SKM-1 (cell line): ENCODE data around the gene SPG7.
A peak's percentile ranks its signal among the peaks of the same experiment; 100 is the strongest.

Experiments used
- DNase-seq: peaks from one replicate; lab custom pipeline; 2025; ENCODE audit not compliant: unreplicated experiment; lab: John Stamatoyannopoulos, UW

Gene SPG7

DNA sequence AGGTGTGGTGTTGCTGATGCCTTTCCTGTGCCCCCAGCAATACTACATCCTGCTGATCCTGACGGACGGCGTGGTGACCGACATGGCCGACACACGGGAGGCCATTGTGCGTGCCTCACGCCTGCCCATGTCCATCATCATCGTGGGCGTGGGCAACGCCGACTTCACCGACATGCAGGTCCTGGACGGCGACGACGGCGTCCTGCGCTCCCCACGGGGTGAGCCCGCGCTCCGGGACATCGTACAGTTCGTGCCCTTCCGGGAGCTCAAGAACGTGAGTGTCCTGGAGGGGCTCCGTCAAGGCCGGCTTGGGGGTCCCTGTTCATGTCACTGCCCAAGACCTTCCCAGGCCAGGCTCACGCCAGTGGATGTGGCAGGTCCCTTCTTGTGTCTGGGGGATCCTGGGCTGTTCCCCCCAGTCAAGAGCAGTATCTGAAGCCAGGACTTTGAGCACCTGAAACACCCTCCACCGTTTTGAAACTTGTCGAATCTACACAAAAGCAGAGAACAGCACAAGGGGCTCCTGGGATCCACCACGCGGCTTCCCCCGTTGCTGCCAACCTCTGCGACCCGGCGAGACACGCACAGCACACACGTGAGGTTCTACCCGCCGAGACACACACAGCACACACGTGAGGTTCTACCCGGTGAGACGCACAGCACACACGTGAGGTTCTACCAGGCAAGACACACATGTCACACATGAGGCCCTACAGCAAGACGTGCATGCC, 87.3 kb downstream of the SPG7 start:
- DNase-seq = no peak

DNA sequence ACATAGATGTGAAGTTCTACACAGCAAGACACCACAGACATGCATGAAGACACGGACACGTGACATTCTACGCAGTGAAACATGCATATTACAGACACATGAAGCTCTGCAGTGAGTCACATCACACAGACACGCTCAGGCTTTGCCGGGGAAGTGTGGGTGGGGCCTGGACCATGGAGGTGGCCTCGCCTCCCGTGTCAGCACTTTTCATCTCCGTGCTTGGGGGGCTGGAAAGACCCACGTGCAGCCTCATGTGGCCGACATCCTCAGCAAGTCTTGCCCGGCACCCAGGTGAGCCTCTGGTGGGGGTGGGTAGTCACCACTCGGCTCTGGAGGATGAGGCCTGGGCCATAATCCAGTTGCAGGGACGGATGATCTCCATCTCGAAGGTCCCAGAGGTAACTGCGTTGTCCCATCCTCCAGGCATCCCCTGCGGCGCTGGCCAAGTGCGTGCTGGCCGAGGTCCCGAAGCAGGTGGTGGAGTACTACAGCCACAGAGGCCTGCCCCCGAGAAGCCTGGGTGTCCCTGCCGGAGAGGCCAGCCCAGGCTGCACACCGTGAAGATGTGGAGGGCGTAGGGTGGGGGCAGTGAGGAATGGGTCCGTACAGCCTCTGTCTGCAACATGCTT, 88.0 kb downstream of the SPG7 start:
- no peak for DNase-seq

DNA sequence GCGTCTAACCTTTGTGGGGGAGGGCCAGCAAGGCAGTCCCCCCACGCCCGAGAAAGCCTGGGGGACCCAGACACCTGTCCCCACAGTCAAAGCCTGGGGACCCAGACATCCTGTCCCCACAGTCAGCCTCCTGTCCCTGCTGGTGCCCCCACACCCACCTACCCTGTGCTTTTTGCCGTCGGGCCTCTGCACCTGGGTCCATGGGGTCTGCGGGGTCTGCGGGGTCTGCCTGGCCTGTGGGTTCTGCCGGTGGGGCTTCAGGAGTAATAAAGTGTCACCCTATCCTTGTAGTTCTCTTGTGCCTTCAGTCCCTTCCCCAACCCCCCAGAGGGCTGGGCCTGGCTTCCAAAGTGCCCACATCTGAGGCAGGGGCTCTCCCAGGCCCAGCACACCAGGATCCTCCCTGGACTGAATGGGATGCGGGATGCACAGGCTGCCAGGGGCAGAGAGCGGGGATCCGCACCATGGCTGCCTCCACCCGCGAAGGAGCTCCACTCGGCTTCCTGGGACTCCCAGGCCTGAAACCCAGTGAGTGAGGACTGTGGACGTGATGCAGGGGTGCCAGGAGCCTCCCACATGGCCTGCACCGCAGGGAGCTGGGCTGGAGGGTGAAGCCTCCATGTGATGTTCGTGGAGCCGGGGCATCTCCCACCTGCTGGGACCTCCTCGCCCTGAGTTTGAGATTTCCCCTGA, 88.9 kb downstream of the SPG7 start:
- DNase-seq = no peak

DNA sequence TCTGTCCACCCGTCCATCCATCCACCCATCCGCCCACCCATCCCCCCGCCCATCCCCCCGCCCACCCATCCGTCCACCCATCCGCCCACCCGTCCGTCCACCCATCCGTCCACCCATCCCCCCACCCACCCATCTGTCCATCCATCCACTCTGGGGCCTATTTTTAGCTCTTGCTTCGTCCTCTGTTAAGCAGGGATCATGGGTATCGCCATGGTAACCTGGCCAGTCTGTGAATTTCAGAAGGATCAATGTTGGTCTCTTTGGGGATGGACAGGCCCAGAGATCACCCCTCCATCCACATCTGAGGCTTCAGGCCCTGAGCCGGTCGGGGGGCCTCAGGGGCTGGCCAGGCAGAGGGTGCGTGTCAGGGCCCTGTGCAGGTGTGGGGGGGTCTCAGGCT, 90.0 kb downstream of the SPG7 start:
- DNase-seq = no peak

DNA sequence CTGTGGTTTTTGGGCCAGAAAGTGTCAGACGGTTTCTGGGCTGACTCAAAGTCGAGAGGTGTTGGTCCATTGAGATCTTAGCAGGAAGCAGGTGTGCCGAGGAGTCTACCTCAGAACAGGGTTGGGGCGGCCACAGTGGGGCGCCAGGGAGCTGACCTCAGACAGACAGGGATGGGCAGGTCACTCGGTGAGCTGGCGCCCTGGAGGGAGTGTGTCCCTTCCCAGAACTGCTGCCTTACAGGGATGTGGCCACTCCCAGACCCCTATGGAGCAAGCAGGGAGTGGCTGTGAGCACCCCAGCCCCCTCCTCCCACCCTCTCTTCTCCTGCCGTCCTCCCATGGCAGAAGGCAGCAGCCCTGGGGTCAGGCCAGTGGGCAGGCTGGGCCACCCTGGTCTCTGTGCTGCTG, 91.3 kb downstream of the SPG7 start:
- DNase-seq = peak; percentile 29

DNA sequence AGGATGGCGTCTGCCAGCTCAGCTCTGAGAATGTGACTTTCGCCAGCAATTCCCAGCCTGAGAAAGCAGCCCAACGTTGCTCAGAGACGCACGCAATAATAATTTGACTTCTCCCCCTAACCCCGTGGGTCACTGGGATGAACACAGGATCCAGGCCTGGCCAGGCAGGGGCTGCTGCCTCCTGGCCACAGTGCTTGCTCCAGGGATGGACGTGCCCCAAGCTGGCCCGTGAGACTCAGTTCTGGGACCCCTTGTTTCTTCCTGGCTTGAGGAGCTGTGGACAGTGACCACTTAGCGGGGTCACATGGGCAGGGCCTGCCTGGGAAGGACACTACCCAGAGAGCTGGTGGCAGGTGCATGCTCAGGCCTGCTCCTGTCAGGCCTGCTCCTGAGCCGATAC, 91.7 kb downstream of the SPG7 start:
- no peak for DNase-seq

DNA sequence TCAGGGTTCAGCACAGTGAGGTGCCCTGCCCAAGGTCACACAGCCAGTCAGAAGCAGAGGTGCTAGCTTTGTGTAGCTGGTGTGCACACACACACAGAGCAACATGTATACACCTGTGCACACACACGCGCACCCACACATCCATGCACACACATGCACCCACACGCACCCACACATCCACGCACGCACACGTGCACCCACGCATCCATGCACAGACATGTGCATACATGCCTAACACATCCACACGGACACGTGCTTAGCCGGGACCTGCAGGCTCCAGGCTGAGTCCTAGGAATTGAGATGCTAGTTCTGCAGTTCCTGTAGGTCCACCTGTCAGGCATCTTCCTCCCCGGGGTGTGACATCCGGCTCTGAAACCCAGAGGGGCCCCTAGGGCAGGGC, 92.2 kb downstream of the SPG7 start:
- DNase-seq = no peak

DNA sequence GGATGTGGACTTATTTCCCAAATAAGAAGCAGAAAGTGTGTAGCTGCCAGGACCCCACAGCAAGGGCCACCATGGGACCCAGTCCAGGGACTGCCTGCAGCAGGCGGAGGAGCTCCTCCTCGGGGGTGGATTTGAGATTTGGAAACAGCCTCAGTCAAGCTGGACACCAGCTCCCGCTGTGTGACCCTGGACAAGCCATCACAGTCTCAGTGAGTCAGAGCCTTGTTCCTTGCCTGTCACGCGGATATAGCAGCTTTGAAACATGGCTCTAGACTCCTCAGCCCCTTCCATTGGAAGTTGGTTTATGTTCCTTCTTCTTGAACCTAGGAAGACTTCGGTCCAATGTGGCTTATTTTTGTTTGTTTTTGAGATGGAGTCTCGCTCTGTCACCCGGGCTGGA, 92.8 kb downstream of the SPG7 start:
- DNase-seq = no peak

DNA sequence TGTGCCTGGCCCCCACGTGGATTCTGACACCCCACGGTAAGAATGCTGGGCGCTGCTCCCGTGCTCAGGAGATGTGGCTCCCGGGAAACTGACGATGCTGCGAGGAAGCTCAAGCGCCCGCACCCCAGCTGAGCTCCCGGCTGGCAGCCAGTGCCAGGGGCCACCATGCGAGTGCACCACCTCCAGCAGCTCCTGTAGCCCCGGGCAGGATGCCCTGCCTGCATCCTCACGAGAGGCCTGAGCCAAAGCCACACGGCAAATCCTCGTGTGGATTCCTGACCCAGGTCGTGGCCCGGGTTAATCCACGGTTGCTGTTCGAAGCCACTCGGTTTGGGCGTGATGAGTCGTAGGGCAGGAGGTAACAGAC, 93.7 kb downstream of the SPG7 start:
- DNase-seq = no peak

DNA sequence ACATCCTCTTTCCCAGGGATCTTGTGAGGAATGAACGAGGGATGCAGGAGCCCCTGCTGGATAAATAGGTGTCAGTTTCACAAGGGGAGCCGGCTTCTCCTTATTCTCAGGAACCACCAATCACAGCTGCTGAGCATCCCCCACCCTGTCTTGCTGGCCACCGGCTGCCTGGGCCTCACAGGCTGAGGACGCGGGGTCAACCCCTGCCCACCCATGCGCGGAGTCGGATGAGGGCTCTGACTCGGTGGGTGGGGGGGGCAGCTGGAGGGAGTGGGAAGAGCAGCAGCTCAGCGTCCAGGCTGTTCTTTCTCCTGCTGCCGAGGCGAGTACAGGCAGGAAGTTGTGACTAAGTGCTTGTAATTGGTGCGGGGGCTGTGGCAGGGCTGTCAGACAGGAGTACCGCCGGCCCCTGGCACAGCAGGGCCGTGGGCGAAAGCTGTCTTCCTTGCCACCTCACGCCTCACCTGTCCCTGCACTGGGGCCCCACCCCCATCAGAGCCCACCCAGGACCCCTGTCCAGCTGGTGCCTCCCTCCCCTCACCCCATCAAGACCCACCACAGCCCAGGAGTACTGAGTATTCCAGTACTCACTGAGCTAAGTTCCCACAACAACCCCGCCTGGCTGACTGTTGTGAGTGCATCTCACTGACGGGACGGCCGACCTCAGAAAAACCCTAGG, 94.2 kb downstream of the SPG7 start:
- DNase-seq = peak; percentile 51

DNA sequence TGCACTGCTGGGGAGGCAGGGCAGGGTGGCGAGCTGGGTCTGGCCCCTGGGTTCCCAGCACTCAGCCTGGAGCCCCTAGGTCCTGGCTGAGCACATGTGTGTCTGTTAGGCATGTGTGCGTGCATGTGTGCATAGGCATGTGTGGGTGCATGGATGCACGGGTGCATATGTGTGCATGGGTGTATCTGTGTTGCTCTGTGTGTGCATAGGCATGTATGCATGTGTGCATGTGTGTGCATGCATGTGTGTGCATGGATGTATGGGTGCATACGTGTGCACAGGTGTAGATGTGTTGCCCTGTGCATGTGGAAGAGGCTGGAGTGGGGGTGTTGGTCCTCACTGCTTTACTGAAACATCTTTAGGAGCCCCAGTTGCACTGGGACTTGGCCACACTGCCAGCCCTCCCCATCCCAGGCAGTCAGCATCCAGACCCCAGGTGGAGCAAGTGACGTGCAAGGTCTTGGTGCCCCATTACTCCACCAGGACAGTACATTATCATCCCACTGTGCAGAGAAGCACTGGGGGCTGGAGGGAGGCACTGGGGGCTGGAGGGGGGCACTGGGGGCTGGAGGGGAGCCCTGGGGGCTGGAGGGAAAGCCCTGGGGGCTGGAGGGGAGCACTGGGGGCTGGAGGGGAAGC, 94.9 kb downstream of the SPG7 start:
- no peak for DNase-seq

DNA sequence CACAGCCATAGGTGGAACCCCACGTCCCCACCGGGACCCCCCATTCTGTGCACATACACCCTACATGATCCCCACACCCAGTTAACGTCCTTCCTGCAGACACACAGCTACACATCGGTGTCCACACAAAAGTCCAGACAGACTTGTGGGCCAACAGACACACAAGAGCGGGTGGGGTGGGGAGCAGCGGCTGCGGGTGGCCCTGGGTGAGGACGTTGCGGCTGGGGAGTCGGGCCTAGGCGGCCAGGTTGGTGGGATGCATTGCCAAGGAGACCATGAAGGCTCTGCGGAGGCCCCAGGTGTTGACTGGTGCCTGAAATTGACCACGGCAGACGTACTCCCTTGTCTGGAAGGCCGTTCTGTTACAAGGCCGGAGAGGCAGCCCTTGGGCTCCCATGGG, 96.6 kb downstream of the SPG7 start:
- no peak for DNase-seq

DNA sequence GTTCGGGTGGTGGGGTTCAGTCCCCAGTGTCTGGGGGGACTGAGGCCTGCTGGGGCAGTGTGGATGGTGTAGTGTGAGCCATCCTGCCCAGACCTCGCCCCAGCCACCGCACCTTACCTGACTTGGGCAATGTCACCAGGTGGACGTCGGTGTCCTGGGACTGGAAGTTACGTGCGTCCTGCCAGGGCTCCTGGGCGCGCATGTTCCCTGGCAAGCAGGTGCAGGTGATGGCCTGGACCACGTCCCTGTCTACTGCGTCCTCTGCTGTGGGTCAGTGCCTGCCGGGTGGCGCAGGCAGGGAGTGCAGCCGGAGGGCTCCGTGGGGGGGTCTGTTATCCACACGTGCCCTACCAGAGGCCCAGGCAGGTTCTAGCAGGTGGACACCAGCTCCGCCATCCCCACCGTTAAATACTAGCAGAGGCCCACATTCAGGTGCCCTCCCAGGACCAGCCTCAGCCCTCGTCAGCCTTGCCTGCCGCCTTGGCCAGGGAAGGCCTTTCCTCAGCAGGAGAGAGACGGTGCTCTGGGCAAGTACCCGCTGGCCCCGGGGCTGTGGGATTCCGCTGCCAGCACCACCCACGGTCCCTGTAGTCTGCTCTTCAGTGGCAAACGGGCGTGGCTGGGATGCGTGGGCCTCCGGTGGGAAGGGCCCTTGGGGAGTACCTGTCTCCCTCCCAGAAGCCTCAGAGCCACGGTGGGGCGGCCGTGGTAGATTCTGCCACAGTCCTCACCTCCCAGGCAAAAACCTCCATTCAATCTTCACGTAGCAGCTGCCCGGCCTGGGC, 97.2 kb downstream of the SPG7 start:
- no peak for DNase-seq

DNA sequence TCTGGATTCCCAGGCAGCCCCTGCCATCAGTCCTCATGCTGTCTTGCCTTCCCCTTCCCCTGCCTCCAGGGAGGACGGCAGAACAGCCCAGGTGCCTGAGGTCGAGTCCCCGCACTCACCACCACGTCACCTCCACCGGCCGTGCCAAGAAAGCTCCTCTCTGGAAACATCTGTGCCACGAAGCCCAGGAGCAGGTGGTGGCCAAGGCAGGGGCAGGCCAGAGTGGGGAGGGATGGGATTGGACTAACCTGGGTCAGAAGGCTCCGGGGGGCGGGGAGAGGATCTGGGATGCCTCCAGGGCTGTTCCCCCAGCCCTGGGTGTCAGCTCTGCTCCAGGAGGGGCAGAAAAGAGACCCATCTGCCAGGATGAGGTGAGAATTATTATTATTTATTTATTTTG, 97.8 kb downstream of the SPG7 start:
- no peak for DNase-seq
